H1 (cell line): ENCODE measurements around the gene CSNK1D.
A peak's percentile ranks its signal among the peaks of the same experiment; 100 is the strongest.

Experiments
- ATF3 ChIP-seq: IDR thresholded peaks from 2 replicates; pipeline ENCODE4 v1.6.1; 2011; ENCODE audit warnings: low read depth, mild to moderate bottlenecking, low read length; ENCODE audit not compliant: insufficient read depth
- BRCA1 ChIP-seq: IDR thresholded peaks from 2 replicates; pipeline ENCODE4 v1.6.1; 2012; ENCODE audit warnings: low read depth, low read length, improper control_type of control experiment
- CTCF ChIP-seq, 3 experiments: IDR thresholded peaks; 1 replicate in 2 of 3; 2 replicates in 1 of 3; pipeline versions ENCODE4 v1.5.1 to v1.6.1; 2011; ENCODE audit warnings: low read length in 3 of 3, mild to moderate bottlenecking in 3 of 3, inconsistent platforms in 2 of 3, low read depth in 1 of 3, moderate library complexity in 1 of 3; ENCODE audit not compliant: insufficient read depth in 1 of 3; ENCODE audit errors: control extremely low read depth in 1 of 3
- EZH2 ChIP-seq: fragments of 200-600 bp; sonication (generic); IDR thresholded peaks from 2 replicates; pipeline ENCODE4 v1.7.1; 2012; ENCODE audit warnings: low read depth, mild to moderate bottlenecking, moderate library complexity, low read length, inconsistent platforms; ENCODE audit not compliant: severe bottlenecking
- MAX ChIP-seq: IDR thresholded peaks from 2 replicates; pipeline ENCODE4 v1.6.1; 2012; ENCODE audit warnings: inconsistent platforms
- NANOG ChIP-seq: IDR thresholded peaks from 2 replicates; pipeline ENCODE4 v1.6.1; 2011; ENCODE audit warnings: low read length, low read depth, mild to moderate bottlenecking, inconsistent platforms; ENCODE audit not compliant: insufficient read depth, poor library complexity, severe bottlenecking
- POLR2A ChIP-seq, 2 experiments: IDR thresholded peaks; 1 replicate in 1 of 2; 2 replicates in 1 of 2; pipeline ENCODE4 v1.6.1; 2011; ENCODE audit warnings: low read depth in 2 of 2, low read length in 2 of 2, mild to moderate bottlenecking in 2 of 2; ENCODE audit errors: control extremely low read depth in 1 of 2
- POLR2AphosphoS5 ChIP-seq: IDR thresholded peaks from 2 replicates; pipeline ENCODE4 v1.6.1; 2011; ENCODE audit warnings: low read depth, low read length
- SP1 ChIP-seq: IDR thresholded peaks from 2 replicates; pipeline ENCODE4 v1.6.1; 2011; ENCODE audit warnings: low read depth, low read length
- SP2 ChIP-seq: IDR thresholded peaks from 2 replicates; pipeline ENCODE4 v1.6.1; 2012; ENCODE audit warnings: mild to moderate bottlenecking, low read length, inconsistent platforms
- SRF ChIP-seq: IDR thresholded peaks from 2 replicates; pipeline ENCODE4 v1.6.1; 2011; ENCODE audit warnings: mild to moderate bottlenecking, low read depth, low read length, moderate library complexity
- TAF1 ChIP-seq: IDR thresholded peaks from 2 replicates; pipeline ENCODE4 v1.6.1; 2011; ENCODE audit warnings: mild to moderate bottlenecking, low read depth, low read length
- YY1 ChIP-seq: IDR thresholded peaks from 2 replicates; pipeline ENCODE4 v1.6.1; 2011; ENCODE audit warnings: low read depth, mild to moderate bottlenecking, low read length

- TF ChIP-seq MAX, result no peak
- TF ChIP-seq ATF3, result no peak
- no peak for TF ChIP-seq YY1
- no peak for TF ChIP-seq CTCF (IDR thresholded peaks at IDR 0.05; ENCODE audit: control extremely low read depth in 1 of 3, insufficient read depth in 1 of 3, low read depth in 1 of 3, low read length in 3 of 3)
- no peak for TF ChIP-seq POLR2A (IDR thresholded peaks at IDR 0.05; ENCODE audit: control extremely low read depth in 1 of 2, low read depth in 2 of 2, low read length in 2 of 2)
- TF ChIP-seq SP1, result peak; percentile 80
- TF ChIP-seq NANOG, result no peak
- TF ChIP-seq SRF, result no peak
- TF ChIP-seq TAF1, result no peak
- TF ChIP-seq EZH2, result no peak
- TF ChIP-seq POLR2AphosphoS5, result no peak
- TF ChIP-seq SP2, result peak; percentile 13; the same call in 1 of the 2 replicates
- no peak for TF ChIP-seq BRCA1
Measured at GRCh38 chr17:82257473-82257872, 16.0 kb downstream of the CSNK1D start.
